Effector CD8-positive, alpha-beta T cell (primary cell): ENCODE data around the gene CTNNA2.

Experiments
- DNase-seq: peaks from one replicate; lab custom pipeline; 2025; lab: John Stamatoyannopoulos, UW

The CTNNA2 gene

GRCh38 chr2:80393991-80394390, 881.1 kb downstream of the CTNNA2 start:
- DNase-seq, result no peak

DNA sequence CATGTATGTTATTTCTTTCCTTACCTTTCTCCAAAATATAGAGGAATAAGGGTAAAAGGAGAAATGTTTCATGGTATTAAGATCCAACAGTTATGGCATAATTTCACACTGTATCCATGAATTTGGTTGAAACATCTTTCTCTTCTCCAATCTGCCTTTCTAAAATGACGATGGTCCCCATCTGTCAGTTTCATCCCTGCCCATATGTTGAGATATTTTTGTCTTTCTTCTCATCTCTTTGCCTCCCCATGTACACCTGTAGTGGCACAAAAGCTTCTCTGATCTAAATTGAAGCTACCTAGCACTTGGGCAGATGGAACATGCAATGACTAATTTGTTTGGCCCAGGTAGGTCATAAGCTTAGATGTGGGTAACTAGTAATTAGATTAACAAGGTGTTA, 882.4 kb downstream of the CTNNA2 start:
- DNase-seq, result no peak

GRCh38 chr2:80396276-80396675, 883.4 kb downstream of the CTNNA2 start:
- DNase-seq, result no peak

- no peak for DNase-seq
Measured at GRCh38 chr2:80403081-80403480, 890.2 kb downstream of the CTNNA2 start.

DNA sequence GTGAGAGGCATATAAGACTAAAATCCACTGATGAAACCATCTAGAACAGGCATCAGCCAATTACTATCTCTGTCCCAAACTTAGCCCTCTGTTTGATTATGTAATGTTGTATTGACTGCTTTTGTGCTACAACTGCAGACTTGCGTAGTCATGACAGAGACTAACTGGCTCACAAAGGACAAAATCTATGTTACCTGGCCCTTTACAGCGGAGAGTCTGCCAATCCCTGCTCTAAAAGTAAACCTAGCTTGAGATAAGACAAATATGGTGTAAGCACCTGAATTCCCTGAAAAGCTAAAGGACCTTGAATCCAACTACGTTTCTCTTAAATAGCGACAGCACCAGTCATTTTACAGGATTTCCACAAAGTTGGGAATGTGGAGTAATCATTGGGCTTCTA, 894.5 kb downstream of the CTNNA2 start:
- no peak for DNase-seq

GRCh38 chr2:80410346-80410745, 897.5 kb downstream of the CTNNA2 start:
- DNase-seq, result no peak

- DNase-seq, result no peak
Measured at GRCh38 chr2:80413136-80413535, 900.3 kb downstream of the CTNNA2 start.

DNA sequence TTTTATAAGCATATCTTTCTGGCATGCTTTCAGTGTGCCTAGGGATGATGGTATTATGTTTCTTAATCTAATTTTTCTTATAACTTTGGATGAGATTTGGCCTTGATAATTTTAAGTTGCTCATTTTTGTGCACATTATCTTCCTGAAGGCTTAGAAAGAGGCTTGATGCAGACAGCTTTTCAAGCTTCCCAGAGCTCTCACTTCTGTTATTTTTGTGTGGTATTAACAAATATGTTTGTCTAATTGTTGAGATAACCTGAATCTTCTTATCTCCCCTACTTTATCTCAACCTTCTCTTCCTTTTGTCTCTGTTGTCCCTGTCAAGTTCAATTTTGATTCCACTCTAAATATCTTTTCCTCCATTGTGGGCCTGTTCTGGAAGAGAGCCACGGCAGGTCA, 904.9 kb downstream of the CTNNA2 start:
- no peak for DNase-seq

DNA sequence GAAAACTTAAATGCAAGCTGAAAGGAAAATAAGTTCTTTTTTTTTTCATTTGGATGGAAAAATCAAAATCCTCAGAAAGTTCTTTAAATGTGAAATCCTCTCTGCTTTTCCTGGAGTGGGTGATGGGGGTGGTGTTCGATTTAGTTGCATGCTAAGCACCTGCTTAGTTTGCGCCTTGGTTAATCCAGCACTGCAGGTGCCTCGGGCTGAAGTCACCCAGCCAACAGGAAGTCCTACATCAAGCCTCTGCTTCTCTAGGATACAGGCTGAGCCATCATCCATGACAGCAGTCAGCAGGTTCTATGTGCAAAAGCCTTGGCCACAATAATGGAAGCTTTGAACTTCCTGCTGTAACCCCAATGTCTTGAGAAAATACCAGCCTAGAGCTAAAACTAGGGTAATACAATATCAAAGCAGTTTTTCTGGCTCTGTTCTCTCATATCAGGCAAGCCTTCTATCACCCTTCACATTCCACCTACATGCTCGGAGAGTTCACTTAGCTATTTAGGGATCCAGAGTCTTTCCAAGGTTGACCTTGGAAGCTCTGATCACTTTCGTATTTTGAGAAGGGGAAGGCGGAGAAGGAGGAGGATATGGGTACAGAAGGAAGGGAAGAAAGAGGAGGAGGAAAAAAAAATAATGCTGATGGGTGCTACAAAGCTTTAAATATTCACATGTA, 907.8 kb downstream of the CTNNA2 start:
- DNase-seq, result no peak

- no peak for DNase-seq
Measured at GRCh38 chr2:80429251-80429650, 916.4 kb downstream of the CTNNA2 start.

- no peak for DNase-seq
Measured at GRCh38 chr2:80437959-80438358, 925.1 kb downstream of the CTNNA2 start.

DNA sequence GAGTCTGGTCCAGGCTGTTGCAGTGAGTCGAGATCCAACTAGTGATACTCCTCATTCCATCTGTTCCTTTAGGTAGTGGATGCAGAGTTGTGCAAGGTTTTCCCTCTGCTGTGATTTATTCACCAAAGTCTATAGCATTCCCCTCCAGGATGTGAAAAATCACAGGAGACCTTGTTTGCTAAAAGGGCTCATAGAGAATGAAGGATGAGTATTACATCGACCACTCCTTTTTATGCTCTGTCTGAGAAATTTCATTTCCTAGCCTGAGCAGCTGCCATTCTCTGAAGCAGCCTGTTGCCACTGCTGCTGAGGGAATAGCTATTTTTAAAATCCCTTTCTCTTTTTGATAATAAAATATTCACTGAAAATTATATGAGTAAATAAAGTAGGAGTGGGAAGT, 925.8 kb downstream of the CTNNA2 start:
- no peak for DNase-seq

GRCh38 chr2:80454628-80455027, 941.8 kb downstream of the CTNNA2 start:
- no peak for DNase-seq

DNA sequence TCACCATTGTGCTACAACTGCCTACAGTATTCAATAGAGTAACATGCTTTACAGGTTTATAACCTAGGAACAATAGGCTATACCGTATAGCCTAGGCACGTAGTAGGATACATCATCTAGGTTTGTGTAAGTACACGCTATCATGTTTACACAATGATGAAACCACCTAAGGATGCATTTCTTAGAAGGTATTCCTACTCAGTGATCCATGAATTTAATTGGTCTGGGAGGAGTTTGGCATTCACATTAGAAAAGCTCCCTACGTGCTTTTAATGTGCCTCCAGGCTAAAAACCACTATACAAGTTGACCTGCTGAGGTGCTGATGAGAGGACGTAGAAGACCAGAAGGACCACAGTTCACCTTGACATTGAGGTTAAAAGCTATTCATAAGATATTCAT, 946.2 kb downstream of the CTNNA2 start:
- no peak for DNase-seq

DNA sequence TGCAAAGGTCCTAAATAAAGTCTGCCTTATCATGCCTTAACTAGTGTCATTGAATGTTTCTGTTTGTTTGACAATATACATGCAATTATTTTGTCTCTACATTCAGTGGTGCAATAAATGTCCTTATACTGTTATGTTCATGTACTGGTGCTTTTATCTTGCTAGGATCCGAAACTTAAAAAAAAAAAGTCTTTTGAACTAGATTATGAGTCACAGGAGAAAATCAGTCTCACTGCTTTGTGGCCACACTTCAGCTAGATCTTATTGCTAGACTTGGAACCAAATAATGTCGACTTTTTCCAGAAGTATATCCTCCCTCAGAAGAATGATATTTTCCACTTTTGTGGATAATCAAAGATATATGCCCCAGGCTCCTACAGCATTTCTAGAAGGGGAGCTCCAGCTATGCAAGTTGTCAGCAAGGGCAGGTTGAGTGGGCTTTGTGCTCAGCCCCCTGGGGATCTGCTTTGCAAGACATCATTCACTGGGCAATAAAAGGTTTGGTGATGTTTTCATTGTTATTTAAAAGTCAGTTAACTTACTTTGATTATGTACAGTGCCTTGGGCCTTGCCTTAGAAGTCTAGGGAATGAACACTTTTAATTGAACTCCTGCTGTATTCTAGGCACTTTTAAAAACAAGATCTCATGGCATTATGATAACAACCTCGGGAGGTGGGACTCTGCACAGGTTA, 948.8 kb downstream of the CTNNA2 start:
- DNase-seq, result no peak

GRCh38 chr2:80462654-80463053, 949.8 kb downstream of the CTNNA2 start:
- no peak for DNase-seq

DNA sequence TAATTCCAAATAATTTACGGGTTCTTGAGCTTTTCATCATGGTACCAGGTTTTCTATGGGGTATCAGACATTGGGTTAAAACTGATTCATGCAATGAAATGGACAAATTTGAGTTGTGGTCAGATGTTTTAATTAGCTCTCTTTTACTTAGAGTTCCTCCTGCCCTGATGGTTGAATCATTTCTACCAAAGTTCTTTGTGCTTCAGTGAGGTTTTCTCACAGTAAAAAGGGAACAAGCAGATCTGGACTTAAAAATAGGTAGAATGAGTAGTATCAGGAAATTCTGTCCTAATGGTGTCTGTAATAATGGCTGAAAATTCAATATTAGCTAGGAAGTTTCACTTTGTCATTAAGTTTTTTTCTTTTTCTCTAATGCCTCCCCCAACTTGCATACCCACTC, 951.4 kb downstream of the CTNNA2 start:
- no peak for DNase-seq

- DNase-seq, result no peak
Measured at GRCh38 chr2:80467262-80467811, 954.5 kb downstream of the CTNNA2 start.

DNA sequence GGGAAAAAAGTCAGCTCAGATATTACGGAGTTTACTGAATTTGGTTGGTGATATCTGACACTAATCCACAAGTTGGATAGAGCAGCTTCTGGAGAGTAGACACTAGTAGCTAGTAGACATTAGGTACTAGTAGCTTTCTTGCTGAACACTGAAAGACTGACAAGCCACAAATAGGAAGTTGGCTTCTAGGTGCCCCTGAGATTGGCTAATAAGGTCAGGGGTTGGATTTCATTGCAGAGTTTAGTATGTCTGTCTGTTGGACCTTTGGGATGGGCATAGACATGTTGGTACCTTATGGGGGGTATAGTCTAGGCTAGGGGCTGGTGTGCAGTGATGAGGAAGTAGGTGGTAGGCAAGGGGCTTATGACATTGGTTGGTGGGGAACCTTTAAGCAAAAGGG, 956.6 kb downstream of the CTNNA2 start:
- no peak for DNase-seq

GRCh38 chr2:80473069-80473468, 960.2 kb downstream of the CTNNA2 start:
- no peak for DNase-seq

DNA sequence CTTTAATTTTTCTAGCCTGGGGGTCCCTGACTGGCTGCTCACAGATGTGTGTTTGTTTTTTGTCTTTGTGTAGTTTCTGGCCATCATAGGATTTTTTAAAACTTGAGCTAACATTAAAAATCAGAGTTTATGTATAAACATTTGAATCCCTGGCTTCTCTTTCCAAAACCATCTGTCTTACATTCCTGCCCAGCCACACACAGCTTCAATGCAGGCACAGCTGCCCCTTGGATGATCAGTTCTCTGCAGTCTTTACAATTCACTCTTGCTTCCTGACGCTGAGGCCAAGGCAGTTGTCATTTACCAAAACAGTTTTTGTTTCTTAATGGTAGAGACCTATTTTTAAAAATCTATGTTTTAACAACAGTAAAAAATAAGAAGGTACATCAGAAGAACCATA, 960.9 kb downstream of the CTNNA2 start:
- no peak for DNase-seq

DNA sequence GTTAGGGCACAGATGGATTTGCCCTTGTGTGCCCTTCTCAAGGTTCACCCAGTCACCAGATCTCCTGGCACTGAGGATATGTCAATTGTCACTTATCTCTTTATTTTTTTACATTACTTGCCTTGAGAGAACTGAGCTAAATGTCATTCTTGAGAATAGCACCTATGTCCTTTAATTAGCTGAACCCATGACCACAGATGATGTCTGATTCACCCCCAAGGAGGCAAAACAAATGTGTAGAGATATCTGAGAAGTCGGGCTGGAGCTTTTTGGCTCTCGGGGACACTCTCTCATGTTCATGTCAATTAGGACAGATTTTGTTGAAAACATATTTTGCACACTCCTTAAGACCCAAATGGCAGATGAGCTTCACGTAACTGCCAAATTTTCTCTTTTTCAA, 963.1 kb downstream of the CTNNA2 start:
- no peak for DNase-seq

DNA sequence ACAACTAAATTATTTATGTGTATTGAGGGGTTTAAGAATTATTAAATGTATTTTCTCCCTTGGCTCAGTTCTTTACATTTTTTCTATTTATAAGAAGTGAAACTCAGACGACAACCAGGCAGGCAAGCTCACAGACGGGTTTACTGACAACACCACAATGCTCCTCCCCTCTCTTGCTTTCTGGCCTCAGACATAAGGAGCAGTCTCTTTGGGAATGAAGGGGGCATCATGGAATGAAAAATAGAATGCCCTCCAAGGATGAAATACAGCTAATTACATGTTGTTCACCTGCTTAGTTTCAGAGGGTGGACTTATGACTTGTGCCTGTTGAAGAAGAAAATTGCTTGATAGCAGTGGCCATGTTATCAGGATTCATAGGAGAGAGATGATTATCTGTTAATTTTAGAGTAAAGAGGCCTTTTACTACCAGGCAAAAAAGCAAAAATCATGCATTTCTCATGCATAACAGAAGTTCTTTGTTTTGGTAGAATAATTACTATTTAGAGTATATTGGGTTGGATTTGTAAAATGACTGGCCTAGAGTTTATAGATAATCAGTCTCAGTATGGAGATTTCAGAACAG, 963.8 kb downstream of the CTNNA2 start:
- no peak for DNase-seq
